Sigmoid colon (tissue), 7 donors: ENCODE data around the gene NMUR1. TPM values are rescaled to one million over a fixed set of nuclear protein-coding genes. Genes with fewer than 3 reads are reported as not detected.
A peak's percentile ranks its signal among the peaks of the same experiment; 100 is the strongest.

Source experiments
- DNase-seq: peaks from one replicate; pipeline ENCODE4 v3.0.0-alpha.2; 2019
- H3K27ac ChIP-seq, 4 donors: fragments of 200-600 bp; sonication (generic); one replicate each; pipeline ENCODE4 v1.5.1; 2016 to 2019; ENCODE audit warnings: mild to moderate bottlenecking in 1 of 4
- H3K27me3 ChIP-seq, 3 donors: fragments of 200-600 bp; sonication (generic); one replicate each; pipeline ENCODE4 v1.5.1; 2019; ENCODE audit warnings: mild to moderate bottlenecking in 1 of 3
- H3K36me3 ChIP-seq, 4 donors: fragments of 200-600 bp; sonication (generic); one replicate each; pipeline ENCODE4 v1.5.1; 2016 to 2019
- H3K4me1 ChIP-seq, 4 donors: fragments of 200-600 bp; sonication (generic); one replicate each; pipeline ENCODE4 v1.5.1; 2017 to 2019
- H3K4me3 ChIP-seq, 4 donors: fragments of 200-600 bp; sonication (generic); one replicate each; pipeline ENCODE4 v1.5.1; 2017 to 2019; ENCODE audit warnings: mild to moderate bottlenecking in 2 of 4, moderate library complexity in 1 of 4
- H3K9me3 ChIP-seq, 4 donors: fragments of 200-600 bp in 3 of 4; sonication (generic) in 3 of 4; one replicate each; pipeline versions ENCODE4 v1.5.1 to v1.6.1; 2013 to 2019
- CTCF ChIP-seq, 4 experiments: fragments of 450-650 bp in 3 of 4; fragments of 200-600 bp in 1 of 4; IDR thresholded peaks; one replicate each; pipeline ENCODE4 v1.5.1; 2016 to 2019; ENCODE audit warnings: antibody characterized with exemption in 4 of 4, mild to moderate bottlenecking in 3 of 4, moderate library complexity in 2 of 4
- EP300 ChIP-seq, 4 donors: sonication (generic); formaldehyde crosslinking; IDR thresholded peaks; one replicate each; pipeline ENCODE4 v1.6.1; 2017; ENCODE audit warnings: antibody characterized with exemption in 4 of 4
- POLR2A ChIP-seq, 2 donors: fragments of 450-650 bp; IDR thresholded peaks; one replicate each; pipeline ENCODE4 v1.6.1; 2016; ENCODE audit warnings: antibody characterized with exemption in 2 of 2, mild to moderate bottlenecking in 2 of 2, moderate library complexity in 2 of 2
- POLR2AphosphoS5 ChIP-seq, 4 donors: sonication (generic); formaldehyde crosslinking; IDR thresholded peaks; one replicate each; pipeline ENCODE4 v1.6.1; 2017; ENCODE audit warnings: antibody characterized with exemption in 4 of 4
- WGBS, 2 donors: extraction: QIAGEN DNeasy Blood & Tissue Kit; methylation state at CpG; one replicate each; pipeline ENCODE4 v1.1.7; 2013; 5-methylcytosine and 5-hydroxymethylcytosine counted together
- intact Hi-C: fragments of 100-400 bp; cut with DNase I; formaldehyde crosslinking; loops from one replicate; pipeline ENCODE4 v1.15.1; 2023
- polyA plus RNA-seq, 3 donors: library from polyadenylated mRNA; stranded (reverse); fragments of 200-250 nt; gene quantifications; one replicate each; pipeline ENCODE4 v1.2.3, GENCODE V29; 2013
- total RNA-seq, 4 donors: library from RNA; depleted of rRNA; stranded (reverse); fragments of >200 nt; gene quantifications; one replicate each; pipeline ENCODE4 v1.1.0, GENCODE V29; 2016
- donor health status: healthy with polysubstance abuse.
- donor health status: Bipolar disorder and iron deficiency.
- donor health status: healthy.

NMUR1 gene
- total and polyA plus RNA-seq, 7 donors: 0.14 to 0.36 (median 0.23) TPM; not detected in 2

- H3K9me3 ChIP-seq: no peaks in the 10 kb centered on the region
- no peaks in the 10 kb centered on the region for H3K36me3 ChIP-seq
- H3K4me3 ChIP-seq: no peak overlapping the region
- intact Hi-C loops: no loop called here
- DNase-seq: no peak
- 80 to 90% methylated on average over 13 of the region's 13 CpGs for WGBS, 2 donors
- TF ChIP-seq POLR2A (IDR thresholded peaks at IDR 0.05) (no peak), EP300 (IDR thresholded peaks at IDR 0.05) (no peak), CTCF (IDR thresholded peaks at IDR 0.05) (no peak), POLR2AphosphoS5 (IDR thresholded peaks at IDR 0.05) (no peak)
- H3K27ac ChIP-seq: no peak overlapping the region
- peaks cover 0 to 9% (median 3%) of the 10 kb centered on the region in 4 donors for H3K4me1 ChIP-seq
- no peaks in the 10 kb centered on the region for H3K27me3 ChIP-seq
Measured at GRCh38 chr2:231546014-231546715, 15.9 kb upstream of the NMUR1 start.

GRCh38 chr2:231545105-231545902 lies 15.1 kb upstream of the NMUR1 start:
- intact Hi-C loops: no loop called here
- Histone ChIP-seq H3K27me3 (no peaks in the 10 kb centered on the region), H3K27ac (no peak overlapping the region), H3K4me3 (no peak overlapping the region), H3K9me3 (no peaks in the 10 kb centered on the region), H3K4me1 (peaks cover 0 to 9% (median 3%) of the 10 kb centered on the region in 4 donors), H3K36me3 (no peaks in the 10 kb centered on the region)
- DNase-seq: no peak
- TF ChIP-seq EP300 (IDR thresholded peaks at IDR 0.05) (no peak), POLR2AphosphoS5 (IDR thresholded peaks at IDR 0.05) (no peak), CTCF (IDR thresholded peaks at IDR 0.05) (no peak), POLR2A (IDR thresholded peaks at IDR 0.05) (no peak)
- 37 to 61% methylated on average over 14 of the region's 14 CpGs for WGBS, 2 donors

- Histone ChIP-seq H3K9me3 (no peaks in the 10 kb centered on the region), H3K4me3 (no peak overlapping the region), H3K4me1 (peaks cover 0 to 9% (median 3%) of the 10 kb centered on the region in 4 donors), H3K27me3 (no peaks in the 10 kb centered on the region), H3K27ac (peak overlapping the region in 3 of 4 donors; percentile 1 to 75 (median 68)), H3K36me3 (no peaks in the 10 kb centered on the region)
- intact Hi-C loops: no loop called here
- no peak for DNase-seq
- WGBS, 2 donors: 84 to 86% methylated on average over 3 of the region's 3 CpGs
- TF ChIP-seq POLR2AphosphoS5 (IDR thresholded peaks at IDR 0.05) (no peak), CTCF (IDR thresholded peaks at IDR 0.05) (no peak), EP300 (IDR thresholded peaks at IDR 0.05) (no peak), POLR2A (IDR thresholded peaks at IDR 0.05) (no peak)
Measured at GRCh38 chr2:231542136-231542535, 11.9 kb upstream of the NMUR1 start.

- Histone ChIP-seq H3K36me3 (no peaks in the 10 kb centered on the region), H3K9me3 (no peaks in the 10 kb centered on the region), H3K27ac (peak overlapping the region in 3 of 4 donors; percentile 1 to 75 (median 68)), H3K27me3 (no peaks in the 10 kb centered on the region), H3K4me1 (peaks cover 0 to 9% (median 3%) of the 10 kb centered on the region in 4 donors), H3K4me3 (no peak overlapping the region)
- 65 to 74% methylated on average over 11 of the region's 11 CpGs for WGBS, 2 donors
- TF ChIP-seq POLR2A (IDR thresholded peaks at IDR 0.05): no peak
- TF ChIP-seq CTCF (IDR thresholded peaks at IDR 0.05): no peak
- no peak for TF ChIP-seq POLR2AphosphoS5 (IDR thresholded peaks at IDR 0.05)
- TF ChIP-seq EP300 (IDR thresholded peaks at IDR 0.05): no peak
- no peak for DNase-seq
- intact Hi-C loops: no loop called here
Measured at GRCh38 chr2:231541645-231542044, 11.4 kb upstream of the NMUR1 start.
